ENCODE measurements around the gene ENTPD2.

ENTPD2 gene

GRCh38 chr9:137012694-137013570, 40.9 kb downstream of the ENTPD2 start:
- TF ChIP-seq, protein P1, sequence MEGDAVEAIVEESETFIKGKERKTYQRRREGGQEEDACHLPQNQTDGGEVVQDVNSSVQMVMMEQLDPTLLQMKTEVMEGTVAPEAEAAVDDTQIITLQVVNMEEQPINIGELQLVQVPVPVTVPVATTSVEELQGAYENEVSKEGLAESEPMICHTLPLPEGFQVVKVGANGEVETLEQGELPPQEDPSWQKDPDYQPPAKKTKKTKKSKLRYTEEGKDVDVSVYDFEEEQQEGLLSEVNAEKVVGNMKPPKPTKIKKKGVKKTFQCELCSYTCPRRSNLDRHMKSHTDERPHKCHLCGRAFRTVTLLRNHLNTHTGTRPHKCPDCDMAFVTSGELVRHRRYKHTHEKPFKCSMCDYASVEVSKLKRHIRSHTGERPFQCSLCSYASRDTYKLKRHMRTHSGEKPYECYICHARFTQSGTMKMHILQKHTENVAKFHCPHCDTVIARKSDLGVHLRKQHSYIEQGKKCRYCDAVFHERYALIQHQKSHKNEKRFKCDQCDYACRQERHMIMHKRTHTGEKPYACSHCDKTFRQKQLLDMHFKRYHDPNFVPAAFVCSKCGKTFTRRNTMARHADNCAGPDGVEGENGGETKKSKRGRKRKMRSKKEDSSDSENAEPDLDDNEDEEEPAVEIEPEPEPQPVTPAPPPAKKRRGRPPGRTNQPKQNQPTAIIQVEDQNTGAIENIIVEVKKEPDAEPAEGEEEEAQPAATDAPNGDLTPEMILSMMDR (IDR thresholded peaks at IDR 0.05; ENCODE audit: low read depth, low read length): no peak
- Histone ChIP-seq H3K27me3 (ENCODE audit: insufficient read depth, low read depth, severe bottlenecking) (no peaks in the 10 kb centered on the region), H3K36me3 (peaks cover 41% of the 10 kb centered on the region), H3K9me3 (ENCODE audit: severe bottlenecking) (no peaks in the 10 kb centered on the region), H3K4me3 (ENCODE audit: low read depth, low read length) (no peak overlapping the region), H3K27ac (no peak overlapping the region)
- no peak for DNase-seq

DNA sequence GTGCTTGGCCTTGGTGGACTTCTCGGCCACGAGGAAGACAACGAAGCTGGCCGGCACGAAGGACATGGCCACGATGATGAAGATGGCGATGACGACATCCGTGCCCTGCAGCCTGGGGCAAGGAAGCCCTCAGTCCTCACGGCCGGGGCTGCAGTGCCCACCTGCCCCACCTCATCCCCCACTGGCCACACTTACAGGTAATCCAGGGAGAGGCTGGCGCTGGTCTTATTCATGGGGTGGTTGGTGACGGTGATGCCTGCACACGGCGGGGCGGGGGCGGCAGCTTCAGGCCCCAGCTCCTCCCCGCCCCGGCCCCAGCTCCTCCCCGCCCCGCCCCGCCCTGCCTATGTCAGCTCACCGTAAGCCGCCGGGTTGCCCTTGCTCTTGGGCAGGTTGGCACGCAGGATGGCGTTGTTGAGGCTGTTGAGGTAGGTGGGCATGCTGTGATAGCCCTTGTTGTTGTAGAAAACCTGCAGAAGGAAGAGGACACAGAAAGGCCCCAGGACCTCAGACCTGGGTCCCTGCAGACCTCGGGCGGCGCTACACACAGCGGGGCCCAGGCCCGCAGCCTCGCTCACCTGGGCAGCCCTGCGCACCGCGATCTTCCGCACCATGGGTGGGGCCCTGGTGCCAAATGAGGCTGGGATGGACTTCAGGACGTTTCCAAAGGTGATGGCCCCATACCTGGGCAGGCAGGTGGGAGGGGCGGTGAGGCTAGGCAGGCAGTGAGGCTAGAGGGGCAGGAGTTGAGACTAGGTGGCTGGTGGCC, 41.8 kb downstream of the ENTPD2 start:
- H3K9me3 ChIP-seq (ENCODE audit: severe bottlenecking): no peaks in the 10 kb centered on the region
- peaks cover 34% of the 10 kb centered on the region for H3K36me3 ChIP-seq
- H3K4me3 ChIP-seq (ENCODE audit: low read depth, low read length): no peak overlapping the region
- no peak overlapping the region for H3K27ac ChIP-seq
- no peak for DNase-seq
- no peaks in the 10 kb centered on the region for H3K27me3 ChIP-seq (ENCODE audit: insufficient read depth, low read depth, severe bottlenecking)
- TF ChIP-seq, protein P1 (IDR thresholded peaks at IDR 0.05; ENCODE audit: low read depth, low read length): no peak

- Histone ChIP-seq H3K27me3 (ENCODE audit: insufficient read depth, low read depth, severe bottlenecking) (no peaks in the 10 kb centered on the region), H3K9me3 (ENCODE audit: severe bottlenecking) (no peaks in the 10 kb centered on the region), H3K36me3 (peaks cover 26% of the 10 kb centered on the region), H3K27ac (no peak overlapping the region), H3K4me3 (ENCODE audit: low read depth, low read length) (no peak overlapping the region)
- no peak for DNase-seq
- TF ChIP-seq, protein P1 (IDR thresholded peaks at IDR 0.05; ENCODE audit: low read depth, low read length): no peak
Measured at GRCh38 chr9:137011156-137011555, 42.7 kb downstream of the ENTPD2 start.

- DNase-seq: no peak
- TF ChIP-seq, protein P1 (IDR thresholded peaks at IDR 0.05; ENCODE audit: low read depth, low read length): no peak
- H3K27ac ChIP-seq: no peak overlapping the region
Measured at GRCh38 chr9:137009938-137010732, 43.7 kb downstream of the ENTPD2 start.

GRCh38 chr9:137009217-137009616, 44.6 kb downstream of the ENTPD2 start:
- TF ChIP-seq, protein P1 (IDR thresholded peaks at IDR 0.05; ENCODE audit: low read depth, low read length): no peak

More at GRCh38 chr9:137009938-137010732, 43.7 kb downstream of the ENTPD2 start:
- Histone ChIP-seq H3K9me3 (ENCODE audit: severe bottlenecking) (no peaks in the 10 kb centered on the region), H3K27me3 (ENCODE audit: insufficient read depth, low read depth, severe bottlenecking) (no peaks in the 10 kb centered on the region), H3K4me3 (ENCODE audit: low read depth, low read length) (no peak overlapping the region), H3K36me3 (peaks cover 18% of the 10 kb centered on the region)

More at GRCh38 chr9:137009217-137009616, 44.6 kb downstream of the ENTPD2 start:
- no peaks in the 10 kb centered on the region for H3K27me3 ChIP-seq (ENCODE audit: insufficient read depth, low read depth, severe bottlenecking)
- H3K36me3 ChIP-seq: peaks cover 14% of the 10 kb centered on the region
- peaks cover 2% of the 10 kb centered on the region for H3K9me3 ChIP-seq (ENCODE audit: severe bottlenecking)
- H3K27ac ChIP-seq: no peak overlapping the region
- DNase-seq: no peak
- H3K4me3 ChIP-seq (ENCODE audit: low read depth, low read length): no peak overlapping the region

Measured in WERI-Rb-1 (cell line).